Measurements from ENCODE around the gene CPNE5.

The CPNE5 gene

GRCh38 chr6:36755435-36756348 lies 83.6 kb downstream of the CPNE5 start:
- Mint-ChIP-seq H3K9me3 (peaks cover under 1% of the 10 kb centered on the region), H3K27ac (peak overlapping the region; percentile 91), H3K4me1 (ENCODE audit: low read depth) (peaks cover 72% of the 10 kb centered on the region), H3K27me3 (ENCODE audit: low read depth) (no peaks in the 10 kb centered on the region), H3K36me3 (ENCODE audit: low read depth) (peaks cover 3% of the 10 kb centered on the region), H3K4me3 (peak overlapping the region; percentile 63)

GRCh38 chr6:36754582-36755434 lies 84.4 kb downstream of the CPNE5 start:
- Mint-ChIP-seq H3K9me3 (peaks cover 7% of the 10 kb centered on the region), H3K27ac (peak overlapping the region; percentile 91), H3K27me3 (ENCODE audit: low read depth) (no peaks in the 10 kb centered on the region), H3K4me1 (ENCODE audit: low read depth) (peaks cover 72% of the 10 kb centered on the region), H3K4me3 (peak overlapping the region; percentile 63), H3K36me3 (ENCODE audit: low read depth) (peaks cover 8% of the 10 kb centered on the region)

- Mint-ChIP-seq H3K27ac (peak overlapping the region; percentile 91), H3K36me3 (ENCODE audit: low read depth) (peaks cover 14% of the 10 kb centered on the region), H3K9me3 (peaks cover 14% of the 10 kb centered on the region), H3K27me3 (ENCODE audit: low read depth) (no peaks in the 10 kb centered on the region), H3K4me3 (no peak overlapping the region), H3K4me1 (ENCODE audit: low read depth) (peaks cover 68% of the 10 kb centered on the region)
Measured at GRCh38 chr6:36753671-36754405, 85.4 kb downstream of the CPNE5 start.

- Mint-ChIP-seq H3K9me3 (peaks cover 20% of the 10 kb centered on the region), H3K27me3 (ENCODE audit: low read depth) (no peaks in the 10 kb centered on the region), H3K36me3 (ENCODE audit: low read depth) (peaks cover 14% of the 10 kb centered on the region), H3K27ac (peak overlapping the region; percentile 96), H3K4me1 (ENCODE audit: low read depth) (peaks cover 62% of the 10 kb centered on the region), H3K4me3 (no peak overlapping the region)
Measured at GRCh38 chr6:36752886-36753506, 86.2 kb downstream of the CPNE5 start.

- H3K36me3 Mint-ChIP-seq (ENCODE audit: low read depth): peaks cover 14% of the 10 kb centered on the region
- H3K4me1 Mint-ChIP-seq (ENCODE audit: low read depth): peaks cover 57% of the 10 kb centered on the region
- peaks cover 20% of the 10 kb centered on the region for H3K9me3 Mint-ChIP-seq
- H3K4me3 Mint-ChIP-seq: peak overlapping the region; percentile 70
- no peaks in the 10 kb centered on the region for H3K27me3 Mint-ChIP-seq (ENCODE audit: low read depth)
- peak overlapping the region; percentile 96 for H3K27ac Mint-ChIP-seq
Measured at GRCh38 chr6:36752187-36752885, 86.9 kb downstream of the CPNE5 start.

- H3K27ac Mint-ChIP-seq: peak overlapping the region; percentile 73
- peaks cover 14% of the 10 kb centered on the region for H3K36me3 Mint-ChIP-seq (ENCODE audit: low read depth)
Measured at GRCh38 chr6:36751833-36752186, 87.4 kb downstream of the CPNE5 start.

GRCh38 chr6:36751091-36751490 lies 88.2 kb downstream of the CPNE5 start:
- H3K4me3 Mint-ChIP-seq: no peak overlapping the region
- peaks cover 48% of the 10 kb centered on the region for H3K4me1 Mint-ChIP-seq (ENCODE audit: low read depth)
- H3K9me3 Mint-ChIP-seq: peaks cover 20% of the 10 kb centered on the region
- H3K27ac Mint-ChIP-seq: peak overlapping the region; percentile 58
- peaks cover 14% of the 10 kb centered on the region for H3K36me3 Mint-ChIP-seq (ENCODE audit: low read depth)
- H3K27me3 Mint-ChIP-seq (ENCODE audit: low read depth): no peaks in the 10 kb centered on the region

More at GRCh38 chr6:36751833-36752186, 87.4 kb downstream of the CPNE5 start:
- H3K9me3 Mint-ChIP-seq: peaks cover 20% of the 10 kb centered on the region
- H3K27me3 Mint-ChIP-seq (ENCODE audit: low read depth): no peaks in the 10 kb centered on the region
- peaks cover 55% of the 10 kb centered on the region for H3K4me1 Mint-ChIP-seq (ENCODE audit: low read depth)
- peak overlapping the region; percentile 29 for H3K4me3 Mint-ChIP-seq

- H3K27me3 Mint-ChIP-seq (ENCODE audit: low read depth): no peaks in the 10 kb centered on the region
- H3K4me3 Mint-ChIP-seq: no peak overlapping the region
- no peak overlapping the region for H3K27ac Mint-ChIP-seq
- H3K36me3 Mint-ChIP-seq (ENCODE audit: low read depth): peaks cover 11% of the 10 kb centered on the region
- peaks cover 20% of the 10 kb centered on the region for H3K9me3 Mint-ChIP-seq
- H3K4me1 Mint-ChIP-seq (ENCODE audit: low read depth): peaks cover 37% of the 10 kb centered on the region
Measured at GRCh38 chr6:36749829-36750489, 89.3 kb downstream of the CPNE5 start.

GRCh38 chr6:36746251-36746650 lies 93.0 kb downstream of the CPNE5 start:
- Mint-ChIP-seq H3K4me1 (ENCODE audit: low read depth) (peaks cover 26% of the 10 kb centered on the region), H3K4me3 (no peak overlapping the region), H3K27ac (no peak overlapping the region), H3K9me3 (peaks cover 20% of the 10 kb centered on the region), H3K36me3 (ENCODE audit: low read depth) (peaks cover 11% of the 10 kb centered on the region), H3K27me3 (ENCODE audit: low read depth) (no peaks in the 10 kb centered on the region)

GRCh38 chr6:36745836-36746235 lies 93.4 kb downstream of the CPNE5 start:
- H3K4me1 Mint-ChIP-seq (ENCODE audit: low read depth): peaks cover 24% of the 10 kb centered on the region
- H3K36me3 Mint-ChIP-seq (ENCODE audit: low read depth): peaks cover 11% of the 10 kb centered on the region
- H3K27me3 Mint-ChIP-seq (ENCODE audit: low read depth): no peaks in the 10 kb centered on the region
- H3K9me3 Mint-ChIP-seq: peaks cover 20% of the 10 kb centered on the region
- H3K27ac Mint-ChIP-seq: no peak overlapping the region
- no peak overlapping the region for H3K4me3 Mint-ChIP-seq

- Mint-ChIP-seq H3K27ac (no peak overlapping the region), H3K4me3 (no peak overlapping the region), H3K36me3 (ENCODE audit: low read depth) (peaks cover 11% of the 10 kb centered on the region), H3K4me1 (ENCODE audit: low read depth) (peaks cover 27% of the 10 kb centered on the region), H3K9me3 (peaks cover 15% of the 10 kb centered on the region), H3K27me3 (ENCODE audit: low read depth) (no peaks in the 10 kb centered on the region)
Measured at GRCh38 chr6:36745283-36745682, 94.0 kb downstream of the CPNE5 start.

GRCh38 chr6:36744304-36744673 lies 95.0 kb downstream of the CPNE5 start:
- no peaks in the 10 kb centered on the region for H3K27me3 Mint-ChIP-seq (ENCODE audit: low read depth)
- H3K27ac Mint-ChIP-seq: peak overlapping the region; percentile 79
- peaks cover 31% of the 10 kb centered on the region for H3K4me1 Mint-ChIP-seq (ENCODE audit: low read depth)
- no peak overlapping the region for H3K4me3 Mint-ChIP-seq
- H3K36me3 Mint-ChIP-seq (ENCODE audit: low read depth): peaks cover 5% of the 10 kb centered on the region
- peaks cover 11% of the 10 kb centered on the region for H3K9me3 Mint-ChIP-seq
